22Rv1 (cell line): Measurements from ENCODE around the gene DUSP28.

Experiments used
- H3K27ac ChIP-seq: fragments of 450-650 bp; 2 replicates; pipeline ENCODE4 v1.5.1; 2017
- CTCF ChIP-seq: fragments of 450-650 bp; IDR thresholded peaks from 2 replicates; pipeline ENCODE4 v1.5.1; 2017; ENCODE audit warnings: mild to moderate bottlenecking
- ZFX ChIP-seq: fragments of 450-650 bp; IDR thresholded peaks from 2 replicates; pipeline ENCODE4 v1.6.1; 2017; ENCODE audit warnings: antibody characterized with exemption, borderline replicate concordance

The DUSP28 gene

GRCh38 chr2:240557101-240557751 is 2.9 kb upstream of the DUSP28 start:
- TF ChIP-seq ZFX (no peak), CTCF (peak; percentile 37)
- peak overlapping the region; percentile 98 for H3K27ac ChIP-seq

DNA sequence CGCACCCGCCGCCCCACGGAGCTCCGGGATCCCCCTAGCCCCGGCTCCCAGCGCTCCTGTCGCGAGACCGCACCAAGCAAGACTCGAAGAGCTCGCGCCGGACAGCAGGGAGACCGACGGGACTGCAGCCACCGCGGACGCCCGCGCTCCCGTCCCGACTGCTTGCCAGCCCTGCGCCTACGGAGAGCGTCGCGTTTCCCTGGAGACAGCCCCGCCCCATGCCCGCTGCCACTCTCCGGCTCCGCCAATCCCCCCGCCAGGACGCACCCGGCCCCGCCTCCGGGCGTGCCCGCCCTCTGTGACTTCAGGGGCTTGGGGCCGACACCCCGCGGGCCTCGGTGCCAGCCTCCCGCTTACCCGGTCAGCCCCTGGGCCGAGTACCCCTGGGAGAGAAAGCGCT is 2.3 kb upstream of the DUSP28 start, which contains the start of gene ANKMY1:
TSS of gene ANKMY1 (minus strand) at position 181 of the 400 bp plus-strand sequence. CDS start 653 bp downstream, outside the sequence.
- no peak for TF ChIP-seq ZFX
- no peak for TF ChIP-seq CTCF
- peak within 1 kb of the TSS; percentile 98 for H3K27ac ChIP-seq

GRCh38 chr2:240558236-240558761 is 1.9 kb upstream of the DUSP28 start:
- TF ChIP-seq CTCF (no peak), ZFX (no peak)
- H3K27ac ChIP-seq, result peak overlapping the region; percentile 98; the same call in 1 of the 2 replicates

- H3K27ac ChIP-seq, result peak overlapping the region; percentile 98
- TF ChIP-seq ZFX (no peak), CTCF (no peak)
Observed at GRCh38 chr2:240559286-240559685, 871 bp upstream of the DUSP28 start.

GRCh38 chr2:240560480-240561324 is 545 bp downstream of the DUSP28 start:
- TF ChIP-seq CTCF, result peak; percentile 20; the same call in 1 of the 2 replicates
- TF ChIP-seq ZFX, result no peak
- peak overlapping the region; percentile 98 for H3K27ac ChIP-seq

DNA sequence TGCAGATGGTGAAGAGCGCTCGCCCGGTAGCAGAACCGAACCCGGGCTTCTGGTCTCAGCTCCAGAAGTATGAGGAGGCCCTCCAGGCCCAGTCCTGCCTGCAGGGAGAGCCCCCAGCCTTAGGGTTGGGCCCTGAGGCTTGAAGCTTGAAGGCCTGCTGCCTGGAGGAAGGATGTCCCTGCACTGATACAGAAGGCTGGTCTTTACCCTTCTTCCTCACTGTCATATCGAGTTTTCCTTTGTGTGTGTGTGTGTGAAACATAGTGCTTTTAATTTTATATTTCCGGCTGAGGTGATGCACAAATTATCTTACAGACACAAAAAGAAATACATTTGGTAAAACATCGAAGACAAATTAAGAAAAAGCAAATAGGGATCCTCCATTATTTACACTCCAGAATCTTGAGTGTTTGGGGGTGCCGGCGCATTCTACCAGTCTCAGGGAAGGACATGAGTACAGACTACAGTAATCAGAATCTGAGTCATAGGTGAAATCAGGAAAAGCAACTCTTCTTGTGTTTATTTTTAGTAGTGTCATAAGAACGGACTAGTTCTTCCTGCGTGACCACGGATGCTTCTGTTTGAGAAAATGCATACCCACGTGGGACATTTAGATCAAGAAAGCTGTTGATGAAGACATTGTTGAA is 1.3 kb downstream of the DUSP28 start:
- H3K27ac ChIP-seq, result peak overlapping the region; percentile 98
- TF ChIP-seq ZFX, result no peak
- TF ChIP-seq CTCF, result peak; percentile 9; the same call in 1 of the 2 replicates

- peak overlapping the region; percentile 98 for H3K27ac ChIP-seq
Observed at GRCh38 chr2:240563231-240563630, 3.1 kb downstream of the DUSP28 start.
